ENCODE data around the gene RNF207. TPM values are rescaled to one million over a fixed set of nuclear protein-coding genes. Genes with fewer than 3 reads are reported as not detected.

RNF207 gene
- total RNA-seq, 2 donors from 2014 or later = 45.7 to 47.4 TPM

DNA sequence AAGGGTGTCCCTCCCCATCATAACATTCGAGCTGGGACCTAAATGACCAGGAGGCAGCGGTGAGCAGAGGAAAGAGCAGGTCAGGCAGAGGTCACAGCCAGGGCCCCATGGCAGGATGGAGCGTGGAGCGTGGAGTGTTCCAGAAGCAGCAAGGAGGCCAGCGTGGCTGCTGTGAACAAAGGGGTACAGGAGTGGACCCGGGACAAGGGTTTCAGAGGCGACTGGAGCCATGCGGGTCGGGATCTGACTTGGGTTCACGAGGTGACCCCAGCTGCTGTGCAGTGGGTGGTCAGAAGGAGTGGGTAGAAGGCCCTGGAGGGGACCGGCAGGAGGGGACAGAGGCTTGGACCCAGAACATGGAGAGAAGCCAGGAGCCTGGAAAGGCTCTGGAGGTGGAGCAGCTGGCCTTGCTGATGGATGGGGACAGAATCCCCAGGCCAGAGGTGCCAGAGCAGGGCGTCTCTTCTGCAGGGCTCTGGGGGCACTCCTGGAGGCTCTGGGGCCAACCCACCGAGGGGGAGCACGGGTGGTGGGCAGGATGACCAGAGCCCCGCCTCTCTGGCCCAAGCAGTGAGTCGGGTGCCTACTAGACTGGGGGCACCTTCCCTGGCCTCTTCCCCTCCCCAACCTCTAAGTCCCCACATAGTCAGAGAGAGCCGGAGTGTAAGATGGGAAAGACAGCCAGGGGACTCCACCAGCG, 28.1 kb upstream of the RNF207 start:
- Histone ChIP-seq H3K9me3 (no peaks in the 10 kb centered on the region), H3K27me3 (replicated peaks; ENCODE audit: insufficient read depth) (peaks cover 15% of the 10 kb centered on the region), H3K27ac (no peak overlapping the region), H3K4me1 (replicated peaks) (peaks cover 7% of the 10 kb centered on the region), H3K36me3 (no peaks in the 10 kb centered on the region), H3K4me3 (no peak overlapping the region)
- 68% methylated on average over 18 of the region's 18 CpGs for WGBS
- no peak for DNase-seq (ENCODE audit: low spot score)
- intact Hi-C loops (cut with DNase I) = loop anchor here (10.0 kb wide), 1 partner anchor 123 kb away; no protein-coding TSS in a partner anchor
- TF ChIP-seq, protein P1, sequence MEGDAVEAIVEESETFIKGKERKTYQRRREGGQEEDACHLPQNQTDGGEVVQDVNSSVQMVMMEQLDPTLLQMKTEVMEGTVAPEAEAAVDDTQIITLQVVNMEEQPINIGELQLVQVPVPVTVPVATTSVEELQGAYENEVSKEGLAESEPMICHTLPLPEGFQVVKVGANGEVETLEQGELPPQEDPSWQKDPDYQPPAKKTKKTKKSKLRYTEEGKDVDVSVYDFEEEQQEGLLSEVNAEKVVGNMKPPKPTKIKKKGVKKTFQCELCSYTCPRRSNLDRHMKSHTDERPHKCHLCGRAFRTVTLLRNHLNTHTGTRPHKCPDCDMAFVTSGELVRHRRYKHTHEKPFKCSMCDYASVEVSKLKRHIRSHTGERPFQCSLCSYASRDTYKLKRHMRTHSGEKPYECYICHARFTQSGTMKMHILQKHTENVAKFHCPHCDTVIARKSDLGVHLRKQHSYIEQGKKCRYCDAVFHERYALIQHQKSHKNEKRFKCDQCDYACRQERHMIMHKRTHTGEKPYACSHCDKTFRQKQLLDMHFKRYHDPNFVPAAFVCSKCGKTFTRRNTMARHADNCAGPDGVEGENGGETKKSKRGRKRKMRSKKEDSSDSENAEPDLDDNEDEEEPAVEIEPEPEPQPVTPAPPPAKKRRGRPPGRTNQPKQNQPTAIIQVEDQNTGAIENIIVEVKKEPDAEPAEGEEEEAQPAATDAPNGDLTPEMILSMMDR (IDR thresholded peaks at IDR 0.05) = no peak
- TF ChIP-seq POLR2AphosphoS5 (IDR thresholded peaks at IDR 0.05) (no peak), POLR2A (IDR thresholded peaks at IDR 0.05) (no peak)

DNA sequence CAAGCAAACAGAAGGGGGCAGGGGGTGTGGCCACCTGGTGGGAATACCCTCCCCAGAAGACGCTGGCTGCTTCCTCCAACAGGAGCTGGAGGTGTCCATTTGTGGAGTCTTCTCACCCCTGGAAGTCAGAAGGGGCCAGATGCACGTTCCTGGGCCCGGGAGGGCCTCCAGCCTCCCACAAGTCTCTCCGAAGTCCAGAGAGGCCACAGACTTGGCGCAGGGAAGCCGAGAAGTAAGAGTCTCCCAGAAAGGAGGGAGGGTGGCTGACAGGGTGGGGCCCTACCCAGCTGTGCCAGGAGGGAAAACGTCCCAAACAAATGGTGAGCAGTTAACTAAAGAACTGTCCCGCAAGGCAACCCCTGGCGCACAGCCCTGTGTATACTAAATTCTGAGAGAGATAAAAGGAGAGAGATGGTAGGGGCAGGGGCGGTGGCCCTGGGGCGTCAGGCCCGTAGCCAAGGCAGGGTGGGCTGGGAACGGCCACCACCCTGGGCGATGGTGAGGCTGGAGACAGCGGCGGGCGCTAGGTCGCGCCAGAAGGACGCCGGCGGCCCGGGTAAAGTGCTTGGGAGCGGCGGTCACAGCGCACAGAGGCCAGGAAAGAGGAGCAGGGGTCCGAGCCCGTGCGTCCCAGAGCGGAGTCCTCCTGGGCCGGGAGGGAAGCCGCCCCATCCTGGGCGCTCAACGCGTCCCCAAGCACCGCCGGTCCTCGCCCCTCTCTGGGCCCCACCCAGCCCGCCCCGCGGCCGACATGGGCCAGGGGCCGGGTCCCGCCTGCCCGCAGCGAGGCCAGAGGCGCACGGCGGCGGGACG, 27.0 kb upstream of the RNF207 start:
- H3K27ac ChIP-seq = no peak overlapping the region
- H3K4me3 ChIP-seq = peak overlapping the region; percentile 10 to 21
- no peaks in the 10 kb centered on the region for H3K36me3 ChIP-seq
- H3K4me1 ChIP-seq (replicated peaks) = peaks cover 7% of the 10 kb centered on the region
- no peaks in the 10 kb centered on the region for H3K9me3 ChIP-seq
- intact Hi-C loops (cut with DNase I) = loop anchor here (10.0 kb wide), 1 partner anchor 124 kb away; no protein-coding TSS in a partner anchor
- peaks cover 15% of the 10 kb centered on the region for H3K27me3 ChIP-seq (replicated peaks; ENCODE audit: insufficient read depth)
- WGBS = 4% methylated on average over 44 of the region's 51 CpGs
- TF ChIP-seq, protein P1 (IDR thresholded peaks at IDR 0.05) = no peak
- TF ChIP-seq POLR2A (IDR thresholded peaks at IDR 0.05) (no peak), POLR2AphosphoS5 (IDR thresholded peaks at IDR 0.05) (no peak)
- DNase-seq (ENCODE audit: low spot score) = no peak

DNA sequence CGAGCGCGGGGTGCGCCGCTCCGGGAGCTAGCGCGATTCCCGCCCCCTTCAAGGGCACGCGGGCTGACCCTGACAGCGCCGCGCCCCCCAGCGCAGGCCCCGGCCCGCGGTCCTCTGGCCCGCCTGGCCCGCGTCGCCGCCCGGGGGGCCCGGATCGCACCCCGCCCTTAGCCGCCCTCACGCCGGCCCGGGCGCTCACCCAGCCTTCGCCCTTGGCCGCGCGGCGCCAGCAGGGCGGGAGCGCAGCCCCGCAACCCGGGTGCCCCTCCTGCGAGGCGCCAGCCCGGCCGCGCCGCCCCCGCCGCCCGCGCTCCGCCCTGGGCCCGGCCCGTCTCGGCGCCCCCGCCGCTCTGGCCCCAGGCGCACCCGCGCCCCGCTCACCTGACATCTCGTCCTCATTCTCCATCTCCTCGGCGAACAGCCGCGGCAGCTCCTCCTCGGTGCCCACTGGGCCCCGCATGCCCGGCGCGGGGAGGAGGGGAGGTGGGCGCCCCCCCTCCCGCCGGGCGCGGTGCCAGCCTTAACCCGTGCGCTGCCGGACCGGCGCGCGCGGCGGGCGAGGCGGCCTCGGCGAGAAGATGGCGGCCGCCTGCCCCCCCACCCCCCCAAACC, 26.2 kb upstream of the RNF207 start:
- DNase-seq (ENCODE audit: low spot score) = no peak
- intact Hi-C loops (cut with DNase I) = loop anchor here (5.0 to 10.0 kb wide), 2 partner anchors 125 to 187 kb away; partner anchors contain the start of gene NPHP4
- no peak for TF ChIP-seq POLR2AphosphoS5 (IDR thresholded peaks at IDR 0.05)
- TF ChIP-seq POLR2A (IDR thresholded peaks at IDR 0.05) = no peak
- TF ChIP-seq, protein P1 (IDR thresholded peaks at IDR 0.05) = no peak
- under 1% methylated on average over 77 of the region's 92 CpGs for WGBS
- no peak overlapping the region for H3K27ac ChIP-seq
- H3K4me1 ChIP-seq (replicated peaks) = peaks cover 7% of the 10 kb centered on the region
- no peaks in the 10 kb centered on the region for H3K36me3 ChIP-seq
- H3K4me3 ChIP-seq = peak overlapping the region; percentile 10 to 30
- no peaks in the 10 kb centered on the region for H3K9me3 ChIP-seq
- H3K27me3 ChIP-seq (replicated peaks; ENCODE audit: insufficient read depth) = peaks cover 15% of the 10 kb centered on the region

DNA sequence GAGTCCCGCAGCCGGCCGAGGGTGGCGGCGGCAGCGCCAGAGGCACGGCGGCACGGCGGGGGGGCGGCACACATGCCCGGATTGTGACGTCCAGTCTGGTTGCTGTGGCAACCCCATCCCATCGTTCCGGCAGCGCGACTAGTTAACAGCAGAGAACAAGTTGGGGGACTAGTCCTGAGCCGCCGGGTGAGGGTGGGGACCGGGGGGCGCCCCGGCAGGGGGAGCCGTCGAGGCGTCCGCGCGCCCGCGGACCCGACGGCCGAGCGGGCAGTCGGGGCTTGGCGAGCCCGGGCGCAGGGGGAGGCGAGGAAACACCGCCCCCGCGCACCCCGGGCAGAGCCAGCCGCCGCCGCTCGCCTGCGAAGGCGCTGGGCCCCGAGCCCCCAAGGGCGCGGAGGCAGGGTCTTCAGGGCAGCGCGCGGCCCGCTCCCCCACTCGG, 25.6 kb upstream of the RNF207 start, which contains the start of gene CHD5:
Gene CHD5, minus strand, starts transcription at position 54 of the 439 bp plus-strand sequence. CDS start 298 bp downstream, outside the sequence.
- Histone ChIP-seq H3K27ac (no peak within 1 kb of the TSS), H3K27me3 (replicated peaks; ENCODE audit: insufficient read depth) (peaks cover 15% of the 10 kb centered on the region), H3K4me3 (peak within 1 kb of the TSS; percentile 10 to 30), H3K9me3 (no peaks in the 10 kb centered on the region), H3K4me1 (replicated peaks) (peaks cover 7% of the 10 kb centered on the region), H3K36me3 (no peaks in the 10 kb centered on the region)
- intact Hi-C loops (cut with DNase I) = loop anchor here (5.0 kb wide), 1 partner anchor 188 kb away; the partner anchor contains the start of gene NPHP4
- under 1% methylated on average over 24 of the region's 57 CpGs for WGBS
- TF ChIP-seq, protein P1 (IDR thresholded peaks at IDR 0.05) = no peak
- TF ChIP-seq POLR2AphosphoS5 (IDR thresholded peaks at IDR 0.05) (no peak), POLR2A (IDR thresholded peaks at IDR 0.05) (no peak)
- DNase-seq (ENCODE audit: low spot score) = no peak
